G401.6 (cell line): ENCODE measurements around the gene TAB2.
"Not testable (repeated sequence)": the region's sequence is repeated elsewhere in the genome, so short reads cannot be mapped to it uniquely, and the experiment has no call there.

Source experiments
- FAIRE-seq: peaks from 2 replicates; lab custom pipeline; 2012; peaks lifted over from hg19 to GRCh38; lab: Jason Lieb, UNC

Gene TAB2

GRCh38 chr6:149333266-149333620 lies 15.7 kb downstream of the TAB2 start:
- FAIRE-seq = no peak

GRCh38 chr6:149334201-149334600 lies 16.7 kb downstream of the TAB2 start:
- no peak for FAIRE-seq

GRCh38 chr6:149334682-149335160 lies 17.2 kb downstream of the TAB2 start:
- FAIRE-seq = no peak

GRCh38 chr6:149335924-149336608 lies 18.6 kb downstream of the TAB2 start:
- FAIRE-seq = peak; percentile 21

GRCh38 chr6:149336609-149336928 lies 19.1 kb downstream of the TAB2 start:
- peak; percentile 49 for FAIRE-seq

GRCh38 chr6:149337320-149337719 lies 19.8 kb downstream of the TAB2 start:
- FAIRE-seq = no peak

GRCh38 chr6:149340200-149340599 lies 22.7 kb downstream of the TAB2 start:
- peak; percentile 68 for FAIRE-seq

- FAIRE-seq = no peak
Measured at GRCh38 chr6:149342525-149342924, 25.0 kb downstream of the TAB2 start.

GRCh38 chr6:149343501-149343900 lies 26.0 kb downstream of the TAB2 start:
- FAIRE-seq = peak; percentile 57

GRCh38 chr6:149346078-149346477 lies 28.6 kb downstream of the TAB2 start:
- no peak for FAIRE-seq

GRCh38 chr6:149347067-149347466 lies 29.6 kb downstream of the TAB2 start:
- no peak for FAIRE-seq

- not testable (repeated sequence) for FAIRE-seq
Measured at GRCh38 chr6:149349279-149349678, 31.8 kb downstream of the TAB2 start.

GRCh38 chr6:149354009-149354408 lies 36.5 kb downstream of the TAB2 start:
- FAIRE-seq = no peak

- peak; percentile 27 for FAIRE-seq
Measured at GRCh38 chr6:149356081-149356750, 38.7 kb downstream of the TAB2 start.

GRCh38 chr6:149357726-149358538 lies 40.4 kb downstream of the TAB2 start:
- no peak for FAIRE-seq

GRCh38 chr6:149359440-149359839 lies 41.9 kb downstream of the TAB2 start:
- FAIRE-seq = no peak

GRCh38 chr6:149360536-149360935 lies 43.0 kb downstream of the TAB2 start:
- FAIRE-seq = no peak

- no peak for FAIRE-seq
Measured at GRCh38 chr6:149362289-149362688, 44.8 kb downstream of the TAB2 start.

GRCh38 chr6:149363154-149363553 lies 45.6 kb downstream of the TAB2 start:
- no peak for FAIRE-seq

- FAIRE-seq = no peak
Measured at GRCh38 chr6:149364557-149364956, 47.0 kb downstream of the TAB2 start.

- peak; percentile 46 for FAIRE-seq
Measured at GRCh38 chr6:149365197-149365596, 47.7 kb downstream of the TAB2 start.

- no peak for FAIRE-seq
Measured at GRCh38 chr6:149366267-149366921, 48.9 kb downstream of the TAB2 start.

- FAIRE-seq = no peak
Measured at GRCh38 chr6:149368065-149368464, 50.6 kb downstream of the TAB2 start.
